Naive thymus-derived CD4-positive, alpha-beta T cell (primary cell): ENCODE data around the gene RAP1A. TPM values are rescaled to one million over a fixed set of nuclear protein-coding genes. Genes with fewer than 3 reads are reported as not detected.

ENCODE experiments used
- ATAC-seq: fragments of 150-1000 bp; cut with Tn5 transposase; 2 replicates; pipeline ENCODE4 v1.10.0; 2021; ENCODE audit warnings: mild to moderate bottlenecking, moderate library complexity
- CTCF ChIA-PET: fragments of 350-600 bp; sonication (Branson Sonifier 250); formaldehyde crosslinking; loops from one replicate; lab custom pipeline; 2021; ENCODE audit warnings: antibody characterized with exemption; lab: Charles Lee
- POLR2A ChIA-PET: fragments of 350-600 bp; sonication (Branson Sonifier 250); formaldehyde crosslinking; loops from one replicate; lab custom pipeline; 2021; ENCODE audit warnings: antibody characterized with exemption, inconsistent platforms; lab: Charles Lee
- DNase-seq, 9 donors: peaks; one replicate each; pipeline versions ENCODE4 v3.0.0 to v3.0.0-alpha.2; 2020 to 2022; ENCODE audit warnings: mixed read lengths in 1 of 9
- H3K27ac ChIP-seq: one replicate; pipeline ENCODE4 v1.7.0; 2013; ENCODE audit warnings: mild to moderate bottlenecking, low read depth, low read length, moderate library complexity
- H3K27me3 ChIP-seq, 2 donors: one replicate each; pipeline ENCODE4 v1.7.0; 2013; ENCODE audit warnings: low read length in 2 of 2, mild to moderate bottlenecking in 2 of 2, moderate library complexity in 2 of 2; ENCODE audit not compliant: control insufficient read depth in 2 of 2, insufficient read depth in 2 of 2
- H3K36me3 ChIP-seq, 3 experiments: 1 replicate in 2 of 3; 2 replicates in 1 of 3; pipeline ENCODE4 v1.7.0; 2013; ENCODE audit warnings: low read length in 3 of 3, mild to moderate bottlenecking in 3 of 3, moderate library complexity in 1 of 3; ENCODE audit not compliant: insufficient read depth in 3 of 3, control insufficient read depth in 2 of 3
- H3K4me1 ChIP-seq, 2 donors: one replicate each; pipeline ENCODE4 v1.7.0; 2013; ENCODE audit warnings: low read length in 2 of 2, mild to moderate bottlenecking in 2 of 2, moderate library complexity in 1 of 2; ENCODE audit not compliant: control insufficient read depth in 2 of 2, insufficient read depth in 2 of 2
- H3K4me3 ChIP-seq: 2 replicates; pipeline ENCODE4 v1.7.0; 2013; ENCODE audit warnings: mild to moderate bottlenecking, low read length
- H3K9me3 ChIP-seq, 3 experiments: 1 replicate in 2 of 3; 2 replicates in 1 of 3; pipeline ENCODE4 v1.7.0; 2013; ENCODE audit warnings: low read length in 3 of 3; ENCODE audit not compliant: control insufficient read depth in 2 of 3
- H3K27ac Mint-ChIP-seq, 9 donors: one replicate each; pipeline ENCODE4 v1.8.0; 2020 to 2022; ENCODE audit warnings: mixed read lengths in 9 of 9, mild to moderate bottlenecking in 8 of 9, moderate library complexity in 5 of 9, inconsistent platforms in 2 of 9
- H3K27me3 Mint-ChIP-seq, 5 donors: one replicate each; pipeline ENCODE4 v1.8.0; 2021 to 2022; ENCODE audit warnings: mixed read lengths in 5 of 5, mild to moderate bottlenecking in 1 of 5
- H3K36me3 Mint-ChIP-seq, 5 donors: one replicate each; pipeline ENCODE4 v1.8.0; 2020 to 2022; ENCODE audit warnings: mixed read lengths in 5 of 5, mild to moderate bottlenecking in 3 of 5, inconsistent platforms in 1 of 5
- H3K4me1 Mint-ChIP-seq, 7 donors: one replicate each; pipeline ENCODE4 v1.8.0; 2020 to 2022; ENCODE audit warnings: mixed read lengths in 7 of 7, mild to moderate bottlenecking in 3 of 7, inconsistent platforms in 1 of 7
- H3K4me3 Mint-ChIP-seq, 10 donors: one replicate each; pipeline ENCODE4 v1.8.0; 2020 to 2022; ENCODE audit warnings: mild to moderate bottlenecking in 10 of 10, mixed read lengths in 10 of 10, moderate library complexity in 6 of 10, inconsistent platforms in 2 of 10
- H3K9me3 Mint-ChIP-seq, 11 donors: one replicate each; pipeline ENCODE4 v1.8.0; 2020 to 2022; ENCODE audit warnings: mixed read lengths in 11 of 11, mild to moderate bottlenecking in 4 of 11, inconsistent platforms in 1 of 11, moderate library complexity in 1 of 11
- intact Hi-C, 2 donors: fragments of 100-400 bp; cut with micrococcal nuclease; formaldehyde crosslinking; loops; one replicate each; pipeline ENCODE4 v1.15.1; 2023
- polyA plus RNA-seq, 2 donors: library from polyadenylated mRNA; unstranded; fragments of 300-500 nt; fragmentation: Illumina TruSeq; gene quantifications; one replicate each; pipeline ENCODE4 v1.2.3, GENCODE V29; 2021
- total RNA-seq, 6 experiments: library from RNA in 5 of 6; stranded (reverse) in 5 of 6; gene quantifications; 1 replicate in 5 of 6; 2 replicates in 1 of 6; pipeline ENCODE4 v1.2.3 and lab custom pipeline; 2021 to 2026

RAP1A gene
- total and polyA plus RNA-seq, 7 experiments from 2014 or later: 37.6 to 183 (median 100) TPM

DNA sequence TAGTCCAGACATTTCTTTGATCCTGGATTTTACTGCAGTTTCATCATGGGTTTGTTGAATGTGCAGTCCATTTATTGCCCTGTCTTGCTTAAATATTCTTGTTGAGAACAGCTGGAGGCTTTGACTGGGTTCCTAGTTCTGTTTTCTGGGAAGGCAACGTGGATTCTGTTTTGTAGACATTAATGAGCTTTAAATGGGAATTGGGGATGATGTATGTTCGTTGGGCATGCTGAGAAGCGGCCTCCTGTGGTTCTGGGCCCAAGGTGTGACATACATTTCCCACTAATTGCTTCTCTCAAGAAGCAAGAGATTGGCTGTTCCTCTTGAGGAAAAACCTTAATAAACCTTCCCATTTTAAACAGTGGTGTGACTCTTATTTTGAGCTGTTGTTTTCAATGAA is 96.7 kb downstream of the RAP1A start:
- POLR2A ChIA-PET: interaction anchor here (0.6 to 1.4 kb wide), 2 partner anchors 95 to 208 kb away, joined by 3 read pairs; no protein-coding TSS in a partner anchor
- H3K27ac Mint-ChIP-seq: no peak overlapping the region
- intact Hi-C loops: loop anchor here in 1 of 2 donors (10.0 kb wide), 1 partner anchor 648 kb away; no protein-coding TSS in a partner anchor

DNA sequence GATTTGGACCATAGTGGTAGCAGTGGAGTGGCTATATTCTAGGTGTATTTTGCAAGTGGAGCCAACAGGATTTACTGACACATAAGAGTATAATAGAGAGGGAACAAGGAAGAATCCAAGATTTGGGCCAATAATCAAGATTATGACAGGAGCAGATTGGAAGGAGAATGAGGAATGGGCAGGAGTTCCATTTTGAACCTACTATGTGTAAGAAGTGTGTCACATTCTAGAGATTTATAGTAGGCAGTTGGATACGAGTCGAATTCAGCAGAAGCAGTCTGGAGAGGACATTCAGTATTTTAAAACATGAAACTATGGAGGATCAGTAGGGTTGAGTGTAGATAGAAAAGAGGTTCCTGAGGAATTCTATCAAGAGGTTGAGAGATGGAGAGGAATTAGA is 97.9 kb downstream of the RAP1A start:
- no peak for ATAC-seq
- no peaks in the 10 kb centered on the region for H3K4me1 ChIP-seq
- no peak overlapping the region for H3K4me3 Mint-ChIP-seq
- H3K9me3 Mint-ChIP-seq: no peaks in the 10 kb centered on the region
- intact Hi-C loops: loop anchor here in 1 of 2 donors (10.0 kb wide), 1 partner anchor 647 kb away; no protein-coding TSS in a partner anchor
- H3K4me3 ChIP-seq: no peak overlapping the region
- peak overlapping the region in 2 of 9 donors; percentile 12 to 37 for H3K27ac Mint-ChIP-seq
- peaks cover 0 to 7% (median 0%) of the 10 kb centered on the region in 3 experiments for H3K36me3 ChIP-seq
- H3K36me3 Mint-ChIP-seq: peaks cover 0 to 10% (median 0%) of the 10 kb centered on the region in 5 donors
- peaks cover 0 to 15% (median 6%) of the 10 kb centered on the region in 7 donors for H3K4me1 Mint-ChIP-seq
- no peaks in the 10 kb centered on the region for H3K9me3 ChIP-seq
- H3K27me3 ChIP-seq: no peaks in the 10 kb centered on the region
- POLR2A ChIA-PET: no interaction called here
- H3K27ac ChIP-seq: no peak overlapping the region
- no peaks in the 10 kb centered on the region for H3K27me3 Mint-ChIP-seq
- CTCF ChIA-PET: no interaction called here
- no peak for DNase-seq

More for the DNA sequence above, 96.7 kb downstream of the RAP1A start:
- Mint-ChIP-seq H3K36me3 (peaks cover 0 to 10% (median 0%) of the 10 kb centered on the region in 5 donors), H3K4me1 (peaks cover 0 to 15% (median 6%) of the 10 kb centered on the region in 7 donors), H3K27me3 (no peaks in the 10 kb centered on the region), H3K4me3 (no peak overlapping the region), H3K9me3 (no peaks in the 10 kb centered on the region)
- H3K27me3 ChIP-seq: no peaks in the 10 kb centered on the region
- H3K9me3 ChIP-seq: no peaks in the 10 kb centered on the region
- no peaks in the 10 kb centered on the region for H3K4me1 ChIP-seq
- CTCF ChIA-PET: interaction anchor here (0.9 to 5.9 kb wide), 5 partner anchors 31 to 209 kb away, joined by 3 to 83 read pairs (median 7); no protein-coding TSS in a partner anchor
- no peak for DNase-seq
- no peak overlapping the region for H3K27ac ChIP-seq
- peaks cover 0 to 7% (median 4%) of the 10 kb centered on the region in 3 experiments for H3K36me3 ChIP-seq
- H3K4me3 ChIP-seq: no peak overlapping the region
- ATAC-seq: no peak

DNA sequence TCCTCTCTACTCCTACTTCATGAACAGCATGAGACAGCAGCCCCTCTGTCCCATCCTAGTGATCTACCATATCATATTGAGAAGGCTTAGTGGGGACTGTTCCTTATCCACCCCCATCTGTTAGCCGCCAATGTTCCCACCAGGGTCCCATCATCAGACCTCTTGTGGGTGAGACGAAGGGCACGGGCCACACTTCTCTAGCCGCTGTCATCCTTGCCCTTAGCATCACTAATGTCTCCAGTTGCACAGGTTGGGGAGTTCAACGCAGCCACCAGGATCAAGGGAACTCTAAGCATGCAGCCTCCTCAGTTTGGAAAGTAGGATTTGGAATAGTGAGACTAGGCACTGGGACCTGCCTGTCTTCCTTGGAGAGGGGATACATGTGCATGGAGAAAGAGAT is 99.5 kb downstream of the RAP1A start:
- no peaks in the 10 kb centered on the region for H3K27me3 Mint-ChIP-seq
- ATAC-seq: no peak

DNA sequence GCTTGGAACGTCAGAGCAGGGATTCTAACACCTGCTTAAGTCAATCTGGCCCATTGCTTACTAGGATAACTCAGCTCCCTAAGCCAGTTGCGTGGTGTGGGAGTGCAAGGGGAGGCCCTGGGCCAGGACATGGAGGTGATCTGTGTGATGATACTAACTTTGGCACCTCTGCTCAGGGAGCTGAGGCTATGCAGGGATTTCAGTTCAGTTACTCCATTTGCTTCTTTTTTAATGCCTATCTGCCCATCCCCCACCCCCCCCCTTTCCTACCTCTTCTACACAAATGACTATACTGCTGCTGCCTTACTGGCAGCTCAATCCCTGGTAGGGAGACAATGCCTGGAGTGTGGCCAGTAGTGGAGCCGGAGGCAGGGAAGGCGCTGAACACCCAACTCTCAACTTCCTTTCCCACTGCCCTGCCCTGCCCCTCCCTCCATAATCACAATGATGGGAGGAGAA is 100.1 kb downstream of the RAP1A start:
- CTCF ChIA-PET: no interaction called here
- H3K9me3 ChIP-seq: no peaks in the 10 kb centered on the region
- no peaks in the 10 kb centered on the region for H3K27me3 ChIP-seq
- H3K4me3 ChIP-seq: no peak overlapping the region
- H3K9me3 Mint-ChIP-seq: no peaks in the 10 kb centered on the region
- peak overlapping the region in 2 of 9 donors; percentile 31 to 52 for H3K27ac Mint-ChIP-seq
- peaks cover 0 to 7% (median 0%) of the 10 kb centered on the region in 3 experiments for H3K36me3 ChIP-seq
- DNase-seq (no peak), ATAC-seq (no peak)
- H3K4me1 Mint-ChIP-seq: peaks cover 11 to 31% (median 17%) of the 10 kb centered on the region in 7 donors
- POLR2A ChIA-PET: no interaction called here
- H3K36me3 Mint-ChIP-seq: peaks cover 0 to 10% (median 0%) of the 10 kb centered on the region in 5 donors
- intact Hi-C loops: loop anchor here in 1 of 2 donors (10.0 kb wide), 1 partner anchor 645 kb away; no protein-coding TSS in a partner anchor
- H3K27me3 Mint-ChIP-seq: no peaks in the 10 kb centered on the region
- no peak overlapping the region for H3K27ac ChIP-seq
- no peak overlapping the region for H3K4me3 Mint-ChIP-seq
- peaks cover 0 to 8% of the 10 kb centered on the region in 2 donors for H3K4me1 ChIP-seq

More for the DNA sequence above, 99.5 kb downstream of the RAP1A start:
- intact Hi-C loops: loop anchor here in 1 of 2 donors (10.0 kb wide), 1 partner anchor 646 kb away; no protein-coding TSS in a partner anchor
- H3K27ac Mint-ChIP-seq: peak overlapping the region in 1 of 9 donors; percentile 75
- no peak for DNase-seq
- peaks cover 14 to 29% (median 15%) of the 10 kb centered on the region in 7 donors for H3K4me1 Mint-ChIP-seq
- POLR2A ChIA-PET: no interaction called here
- H3K4me3 ChIP-seq: no peak overlapping the region
- H3K27ac ChIP-seq: no peak overlapping the region
- peaks cover 0 to 7% (median 0%) of the 10 kb centered on the region in 3 experiments for H3K36me3 ChIP-seq
- no peaks in the 10 kb centered on the region for H3K9me3 ChIP-seq
- no peak overlapping the region for H3K4me3 Mint-ChIP-seq
- peaks cover 0 to 7% of the 10 kb centered on the region in 2 donors for H3K4me1 ChIP-seq
- H3K9me3 Mint-ChIP-seq: no peaks in the 10 kb centered on the region
- H3K27me3 ChIP-seq: no peaks in the 10 kb centered on the region
- CTCF ChIA-PET: no interaction called here
- peaks cover 0 to 10% (median 0%) of the 10 kb centered on the region in 5 donors for H3K36me3 Mint-ChIP-seq

DNA sequence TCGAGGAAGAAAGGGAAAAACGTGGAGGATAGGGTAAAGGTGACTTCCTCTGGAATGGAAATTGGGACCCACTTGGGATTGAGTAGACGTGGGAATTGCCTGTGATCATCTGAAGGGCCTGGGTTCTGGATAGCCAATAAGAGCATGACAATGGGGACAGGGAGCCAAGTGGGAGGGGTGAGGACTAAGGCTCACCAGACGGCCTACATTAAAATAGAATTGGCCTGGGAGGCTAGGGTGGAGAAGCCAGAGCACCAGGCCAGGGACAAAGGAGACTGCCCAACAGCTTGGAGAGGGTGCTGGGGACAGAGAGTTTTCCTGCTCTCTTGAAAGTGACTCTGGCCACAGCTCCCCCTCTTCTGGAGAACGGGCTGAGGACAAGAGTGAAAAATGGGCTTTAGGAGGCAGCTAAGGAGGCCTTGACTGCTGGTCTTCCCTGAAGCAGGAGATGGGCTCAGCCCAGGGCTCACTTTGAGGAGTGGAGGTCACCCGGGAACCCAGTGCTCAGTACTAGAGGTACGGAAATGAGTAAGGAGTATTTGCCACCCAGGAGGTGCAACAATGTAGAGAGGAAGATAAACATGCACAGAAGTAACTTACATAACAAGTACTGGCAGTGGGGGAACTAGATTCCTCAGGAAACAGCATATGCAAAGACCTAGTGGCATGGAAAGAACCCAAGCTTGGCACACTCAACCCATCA is 100.8 kb downstream of the RAP1A start:
- intact Hi-C loops: no loop called here
- Histone ChIP-seq H3K9me3 (no peaks in the 10 kb centered on the region), H3K27me3 (no peaks in the 10 kb centered on the region), H3K27ac (no peak overlapping the region), H3K4me1 (peaks cover 0 to 8% of the 10 kb centered on the region in 2 donors), H3K4me3 (no peak overlapping the region), H3K36me3 (peaks cover 0 to 7% (median 0%) of the 10 kb centered on the region in 3 experiments)
- H3K4me1 Mint-ChIP-seq: peaks cover 9 to 31% (median 19%) of the 10 kb centered on the region in 7 donors
- H3K27ac Mint-ChIP-seq: peak overlapping the region in 7 of 9 donors; percentile 31 to 80 (median 52)
- H3K27me3 Mint-ChIP-seq: no peaks in the 10 kb centered on the region
- DNase-seq (no peak), ATAC-seq (no peak)
- H3K4me3 Mint-ChIP-seq: no peak overlapping the region
- POLR2A ChIA-PET: interaction anchor here (0.5 kb wide), 1 partner anchor 24 kb away, joined by 6 read pairs; no protein-coding TSS in a partner anchor
- CTCF ChIA-PET: no interaction called here
- H3K9me3 Mint-ChIP-seq: no peaks in the 10 kb centered on the region
- peaks cover 0 to 9% (median 0%) of the 10 kb centered on the region in 5 donors for H3K36me3 Mint-ChIP-seq

DNA sequence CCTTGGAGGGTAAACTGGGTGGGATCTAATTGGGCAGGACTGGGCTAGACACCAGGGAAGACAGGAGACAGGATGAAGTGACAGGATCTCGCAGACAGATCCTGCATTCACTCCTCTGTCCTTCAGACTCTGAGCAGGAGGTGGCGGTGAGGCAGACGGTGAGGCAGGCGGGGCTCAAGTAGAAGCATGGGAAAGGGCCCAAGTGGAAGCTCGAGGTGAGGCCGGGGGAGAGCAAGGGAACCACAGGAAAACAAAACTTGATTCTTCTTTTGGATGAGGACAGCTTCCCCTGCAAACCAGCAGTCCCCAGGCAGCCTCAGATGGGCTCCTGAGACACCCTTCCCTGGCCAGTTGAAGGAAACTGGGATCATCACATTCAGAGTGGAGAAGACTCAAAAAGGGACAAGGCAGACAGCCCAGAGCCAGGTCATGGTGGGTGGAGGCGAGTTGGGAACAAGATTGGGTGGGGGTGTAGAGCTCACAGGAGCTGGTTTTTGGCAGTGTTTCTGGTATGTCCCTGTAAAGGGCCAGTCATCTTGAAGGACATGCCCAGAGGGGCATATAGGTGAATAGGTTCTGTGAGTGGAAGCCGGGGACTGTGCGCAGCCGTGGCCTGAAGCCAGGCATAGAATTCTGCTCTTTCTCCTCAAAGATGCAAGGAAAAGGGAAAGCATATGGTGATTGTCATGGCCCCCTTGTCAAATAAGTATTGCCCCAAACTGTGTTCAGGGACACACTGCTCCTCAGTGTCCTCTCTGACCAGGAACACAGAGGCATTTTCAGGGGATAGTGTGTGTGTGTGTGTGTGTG is 101.6 kb downstream of the RAP1A start:
- H3K27ac ChIP-seq: no peak overlapping the region
- intact Hi-C loops: no loop called here
- Mint-ChIP-seq H3K4me3 (no peak overlapping the region), H3K27ac (peak overlapping the region in 5 of 9 donors; percentile 52 to 88 (median 68)), H3K9me3 (no peaks in the 10 kb centered on the region), H3K27me3 (no peaks in the 10 kb centered on the region), H3K4me1 (peaks cover 9 to 31% (median 19%) of the 10 kb centered on the region in 7 donors), H3K36me3 (peaks cover 0 to 9% (median 0%) of the 10 kb centered on the region in 5 donors)
- H3K9me3 ChIP-seq: no peaks in the 10 kb centered on the region
- CTCF ChIA-PET: no interaction called here
- POLR2A ChIA-PET: interaction anchor here (0.5 to 0.6 kb wide), 2 partner anchors 12 to 23 kb away, joined by 3 to 6 read pairs; no protein-coding TSS in a partner anchor
- ATAC-seq (no peak), DNase-seq (peak in 1 of 9 donors; percentile 19)
- peaks cover 0 to 5% (median 0%) of the 10 kb centered on the region in 3 experiments for H3K36me3 ChIP-seq
- no peaks in the 10 kb centered on the region for H3K27me3 ChIP-seq
- H3K4me3 ChIP-seq: no peak overlapping the region
- H3K4me1 ChIP-seq: peaks cover 0 to 8% of the 10 kb centered on the region in 2 donors
